ENCODE measurements around the gene DCLK1. TPM values are rescaled to one million over a fixed set of nuclear protein-coding genes. Genes with fewer than 3 reads are reported as not detected.
"Not testable (repeated sequence)": the region's sequence is repeated elsewhere in the genome, so short reads cannot be mapped to it uniquely, and the experiment has no call there.

DCLK1 gene
- total and polyA plus RNA-seq, 5 donors from 2014 or later, result not detected

DNA sequence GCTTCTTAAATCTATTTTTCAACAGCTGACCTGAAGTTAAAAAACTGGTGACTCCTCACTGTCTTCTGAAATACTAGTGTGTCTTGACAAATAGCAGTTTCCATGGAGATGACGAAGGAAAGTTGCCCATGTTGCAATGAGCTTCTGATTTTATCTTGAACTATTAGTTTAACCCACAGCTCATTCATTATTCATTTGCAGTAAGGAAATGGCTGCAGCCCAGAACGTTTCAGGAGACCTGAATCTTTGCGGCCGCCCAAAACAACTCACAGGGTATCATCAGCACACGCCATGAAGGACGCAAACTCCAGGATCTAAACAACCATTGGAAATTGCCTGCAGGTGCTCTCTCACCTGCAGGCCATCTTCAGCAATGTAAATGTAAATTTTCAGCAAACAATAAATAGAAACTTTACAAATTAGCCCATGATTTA lies 142.5 kb downstream of the DCLK1 start:
- DNase-seq (no peak), ATAC-seq (ENCODE audit: low read depth in 2 of 2) (no peak)
- Histone ChIP-seq H3K27ac (ENCODE audit: insufficient read depth, low read length, poor library complexity, severe bottlenecking) (no peak overlapping the region), H3K27me3 (ENCODE audit: control insufficient read depth, insufficient read depth, low read length) (no peaks in the 10 kb centered on the region), H3K4me1 (ENCODE audit: control insufficient read depth, insufficient read depth, low read length, poor library complexity, severe bottlenecking) (no peaks in the 10 kb centered on the region), H3K36me3 (ENCODE audit: control insufficient read depth, insufficient read depth, low read length) (no peaks in the 10 kb centered on the region), H3K9me3 (ENCODE audit: control insufficient read depth in 2 of 2, low read length in 2 of 2) (no peaks in the 10 kb centered on the region), H3K4me3 (ENCODE audit: low read depth, low read length) (no peak overlapping the region)
- H3K27me3 Mint-ChIP-seq, result no peaks in the 10 kb centered on the region
- H3K9me3 Mint-ChIP-seq, result peaks cover 0 to 6% (median 0%) of the 10 kb centered on the region in 7 donors
- no peak overlapping the region for H3K27ac Mint-ChIP-seq
- no peaks in the 10 kb centered on the region for H3K36me3 Mint-ChIP-seq
- no peak overlapping the region for H3K4me3 Mint-ChIP-seq
- H3K4me1 Mint-ChIP-seq, result no peaks in the 10 kb centered on the region

DNA sequence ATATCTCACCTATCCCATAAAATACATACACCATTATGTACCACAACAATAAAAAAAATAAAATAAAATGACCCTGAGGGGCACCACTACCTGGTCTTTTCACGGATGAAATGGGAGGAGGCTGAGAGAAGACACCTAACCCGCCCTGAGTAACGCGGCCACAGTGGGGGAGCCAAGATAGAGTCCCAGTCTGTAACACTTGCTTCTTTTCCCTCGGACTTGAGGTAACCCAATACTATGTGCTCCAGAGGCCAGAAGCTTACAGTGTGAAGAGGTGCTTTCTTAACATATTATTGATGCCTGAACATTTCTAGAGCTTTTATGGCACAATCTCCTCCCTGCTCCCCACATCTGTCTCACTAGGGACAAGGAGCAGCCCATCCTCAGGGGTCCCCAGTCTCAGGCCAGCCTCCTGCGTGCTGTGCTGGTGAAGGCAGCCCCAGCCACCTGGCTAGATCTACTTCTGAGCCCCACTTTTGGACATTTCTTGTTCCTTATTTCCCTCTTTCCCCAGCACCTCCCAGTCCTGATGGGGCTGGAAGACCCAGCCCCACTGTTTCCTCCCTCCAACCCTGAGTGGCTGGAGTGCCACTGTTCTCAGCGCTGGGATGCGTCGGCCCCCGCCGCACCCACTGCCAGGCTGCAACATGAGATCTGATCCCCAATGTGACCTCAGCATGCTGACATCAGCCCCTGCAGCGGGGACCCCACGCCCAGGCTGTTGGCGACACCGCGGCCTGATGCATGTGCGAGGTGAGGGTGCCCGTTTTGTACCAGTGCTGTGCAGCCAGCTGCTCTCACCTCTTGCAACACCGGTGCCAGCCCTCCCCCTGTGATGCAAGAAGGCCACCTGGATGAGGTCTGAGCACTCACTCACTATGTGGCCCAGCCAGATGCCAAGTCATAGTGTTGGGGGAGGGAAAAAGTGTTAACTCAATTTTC lies 143.3 kb downstream of the DCLK1 start:
- DNase-seq (no peak), ATAC-seq (ENCODE audit: low read depth in 2 of 2) (no peak)
- Histone ChIP-seq H3K27me3 (ENCODE audit: control insufficient read depth, insufficient read depth, low read length) (no peaks in the 10 kb centered on the region), H3K27ac (ENCODE audit: insufficient read depth, low read length, poor library complexity, severe bottlenecking) (no peak overlapping the region), H3K36me3 (ENCODE audit: control insufficient read depth, insufficient read depth, low read length) (no peaks in the 10 kb centered on the region), H3K4me1 (ENCODE audit: control insufficient read depth, insufficient read depth, low read length, poor library complexity, severe bottlenecking) (no peaks in the 10 kb centered on the region), H3K4me3 (ENCODE audit: low read depth, low read length) (no peak overlapping the region), H3K9me3 (ENCODE audit: control insufficient read depth in 2 of 2, low read length in 2 of 2) (no peaks in the 10 kb centered on the region)
- no peaks in the 10 kb centered on the region for H3K27me3 Mint-ChIP-seq
- H3K4me1 Mint-ChIP-seq, result no peaks in the 10 kb centered on the region
- H3K27ac Mint-ChIP-seq, result no peak overlapping the region
- H3K36me3 Mint-ChIP-seq, result no peaks in the 10 kb centered on the region
- H3K4me3 Mint-ChIP-seq, result no peak overlapping the region
- peaks cover 0 to 3% (median 0%) of the 10 kb centered on the region in 7 donors for H3K9me3 Mint-ChIP-seq

DNA sequence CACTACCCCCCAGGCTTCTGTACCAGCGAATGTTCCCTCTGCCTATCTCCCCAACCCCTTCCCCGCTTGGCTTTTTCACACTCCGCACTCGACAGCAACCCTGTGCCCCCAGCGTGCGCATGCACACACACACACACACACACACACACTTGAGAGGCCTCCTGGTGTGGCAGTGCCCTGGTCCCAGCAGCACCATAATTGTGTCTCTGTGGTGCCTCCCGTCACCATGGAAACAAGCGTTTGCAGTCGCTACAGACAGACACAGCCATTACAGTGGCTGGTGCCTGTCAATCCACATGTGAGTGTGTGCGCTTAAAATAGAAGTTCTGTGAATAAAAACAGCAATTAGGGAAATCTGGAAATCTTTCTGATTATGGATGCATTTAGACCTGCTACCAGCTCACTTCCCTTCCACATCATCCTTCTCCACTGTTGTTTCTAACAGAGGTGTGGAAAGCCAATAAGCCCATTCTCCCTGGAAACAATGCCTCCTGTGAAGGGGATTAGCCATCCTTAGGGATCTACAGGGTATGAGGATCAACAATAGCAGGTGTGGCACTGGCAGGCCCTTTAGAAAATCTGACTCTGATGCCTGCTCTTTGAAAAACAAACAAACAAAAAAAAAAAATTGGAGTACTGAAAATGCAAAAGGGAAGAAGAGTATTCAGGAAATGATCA lies 146.3 kb downstream of the DCLK1 start:
- Histone ChIP-seq H3K4me1 (ENCODE audit: control insufficient read depth, insufficient read depth, low read length, poor library complexity, severe bottlenecking) (no peaks in the 10 kb centered on the region), H3K27ac (ENCODE audit: insufficient read depth, low read length, poor library complexity, severe bottlenecking) (no peak overlapping the region), H3K9me3 (ENCODE audit: control insufficient read depth in 2 of 2, low read length in 2 of 2) (no peaks in the 10 kb centered on the region), H3K36me3 (ENCODE audit: control insufficient read depth, insufficient read depth, low read length) (no peaks in the 10 kb centered on the region), H3K4me3 (ENCODE audit: low read depth, low read length) (no peak overlapping the region), H3K27me3 (ENCODE audit: control insufficient read depth, insufficient read depth, low read length) (no peaks in the 10 kb centered on the region)
- Mint-ChIP-seq H3K27ac (no peak overlapping the region), H3K9me3 (peaks cover 0 to 3% (median 0%) of the 10 kb centered on the region in 7 donors), H3K27me3 (no peaks in the 10 kb centered on the region), H3K36me3 (no peaks in the 10 kb centered on the region), H3K4me3 (no peak overlapping the region), H3K4me1 (no peaks in the 10 kb centered on the region)
- DNase-seq (no peak), ATAC-seq (ENCODE audit: low read depth in 2 of 2) (no peak)

DNA sequence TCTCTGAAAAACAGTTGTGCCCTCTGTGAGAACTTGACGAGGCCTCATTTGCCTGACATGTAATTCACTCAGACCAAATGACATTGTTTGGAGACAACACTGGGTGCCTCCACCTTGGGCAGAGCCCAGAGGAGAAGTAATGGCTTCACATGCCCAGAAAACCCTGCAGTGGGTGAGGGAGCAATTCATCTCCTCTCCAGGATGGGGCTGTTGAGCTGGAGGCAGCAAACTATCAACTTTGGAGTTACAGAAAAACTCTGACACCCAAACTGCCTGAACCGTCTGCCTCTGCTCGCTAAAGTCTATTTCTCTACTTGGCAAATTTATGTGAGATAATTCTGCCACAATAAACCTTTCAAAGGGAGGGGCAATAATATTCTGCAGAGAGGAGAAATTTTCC lies 146.9 kb downstream of the DCLK1 start:
- H3K27ac ChIP-seq (ENCODE audit: insufficient read depth, low read length, poor library complexity, severe bottlenecking), result no peak overlapping the region
- DNase-seq, result no peak
- H3K27me3 Mint-ChIP-seq, result no peaks in the 10 kb centered on the region
- H3K36me3 Mint-ChIP-seq, result no peaks in the 10 kb centered on the region
- H3K27me3 ChIP-seq (ENCODE audit: control insufficient read depth, insufficient read depth, low read length), result no peaks in the 10 kb centered on the region
- H3K9me3 ChIP-seq (ENCODE audit: control insufficient read depth in 2 of 2, low read length in 2 of 2), result no peaks in the 10 kb centered on the region
- H3K4me3 Mint-ChIP-seq, result no peak overlapping the region
- H3K4me1 ChIP-seq (ENCODE audit: control insufficient read depth, insufficient read depth, low read length, poor library complexity, severe bottlenecking), result no peaks in the 10 kb centered on the region
- no peak overlapping the region for H3K27ac Mint-ChIP-seq
- ATAC-seq (ENCODE audit: low read depth in 2 of 2), result no peak
- H3K9me3 Mint-ChIP-seq, result peaks cover 0 to 3% (median 0%) of the 10 kb centered on the region in 7 donors
- H3K36me3 ChIP-seq (ENCODE audit: control insufficient read depth, insufficient read depth, low read length), result no peaks in the 10 kb centered on the region
- no peak overlapping the region for H3K4me3 ChIP-seq (ENCODE audit: low read depth, low read length)
- no peaks in the 10 kb centered on the region for H3K4me1 Mint-ChIP-seq

DNA sequence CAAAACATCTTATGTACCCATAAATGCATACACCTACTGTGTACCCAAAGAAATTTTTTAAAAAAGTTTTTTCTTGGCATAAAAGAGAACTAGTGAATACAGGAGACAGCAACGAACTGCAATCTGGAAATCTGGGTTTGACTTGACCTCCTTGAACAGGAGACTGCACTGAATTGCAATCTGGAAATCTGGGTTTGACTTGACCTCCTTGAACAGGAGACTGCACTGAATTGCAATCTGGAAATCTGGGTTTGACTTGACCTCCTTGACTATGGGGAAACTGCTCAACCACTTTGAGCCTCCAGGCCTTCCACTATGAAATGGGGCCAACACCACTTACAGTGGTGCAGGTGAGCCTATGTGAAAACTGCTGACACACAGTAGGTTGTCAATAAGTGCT lies 147.5 kb downstream of the DCLK1 start:
- H3K9me3 ChIP-seq (ENCODE audit: control insufficient read depth in 2 of 2, low read length in 2 of 2); H3K36me3 Mint-ChIP-seq; ATAC-seq (ENCODE audit: low read depth in 2 of 2); H3K27ac ChIP-seq (ENCODE audit: insufficient read depth, low read length, poor library complexity, severe bottlenecking); H3K36me3 ChIP-seq (ENCODE audit: control insufficient read depth, insufficient read depth, low read length); H3K4me1 ChIP-seq (ENCODE audit: control insufficient read depth, insufficient read depth, low read length, poor library complexity, severe bottlenecking); H3K4me1 Mint-ChIP-seq; H3K9me3 Mint-ChIP-seq; H3K27me3 Mint-ChIP-seq; H3K4me3 Mint-ChIP-seq; DNase-seq; H3K27ac Mint-ChIP-seq; H3K4me3 ChIP-seq (ENCODE audit: low read depth, low read length); H3K27me3 ChIP-seq (ENCODE audit: control insufficient read depth, insufficient read depth, low read length): not testable (repeated sequence)

DNA sequence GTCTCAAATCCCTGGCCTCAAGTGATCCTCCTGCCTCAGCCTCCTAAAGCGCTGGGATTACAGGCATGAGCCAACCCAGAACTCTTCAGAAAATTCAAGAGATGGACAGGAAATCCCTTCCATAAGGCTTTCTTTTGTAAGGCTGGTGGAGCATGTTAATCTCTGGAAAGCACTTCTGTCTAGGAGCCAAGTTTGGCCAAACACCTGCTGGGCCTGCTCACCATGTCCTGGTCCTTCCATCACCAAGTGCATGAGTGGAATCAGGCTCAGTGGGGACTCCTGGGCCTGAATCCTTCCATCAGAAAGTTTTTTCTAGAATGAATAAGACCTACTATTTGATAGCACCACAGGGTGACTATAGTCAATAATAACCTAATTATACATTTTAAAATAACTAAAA lies 148.0 kb downstream of the DCLK1 start:
- Mint-ChIP-seq H3K27ac (no peak overlapping the region), H3K36me3 (no peaks in the 10 kb centered on the region), H3K27me3 (no peaks in the 10 kb centered on the region), H3K4me3 (no peak overlapping the region), H3K4me1 (no peaks in the 10 kb centered on the region), H3K9me3 (peaks cover 0 to 3% (median 0%) of the 10 kb centered on the region in 7 donors)
- no peaks in the 10 kb centered on the region for H3K27me3 ChIP-seq (ENCODE audit: control insufficient read depth, insufficient read depth, low read length)
- H3K4me1 ChIP-seq (ENCODE audit: control insufficient read depth, insufficient read depth, low read length, poor library complexity, severe bottlenecking), result no peaks in the 10 kb centered on the region
- no peak overlapping the region for H3K27ac ChIP-seq (ENCODE audit: insufficient read depth, low read length, poor library complexity, severe bottlenecking)
- no peak for ATAC-seq (ENCODE audit: low read depth in 2 of 2)
- no peak overlapping the region for H3K4me3 ChIP-seq (ENCODE audit: low read depth, low read length)
- DNase-seq, result no peak
- no peaks in the 10 kb centered on the region for H3K36me3 ChIP-seq (ENCODE audit: control insufficient read depth, insufficient read depth, low read length)
- H3K9me3 ChIP-seq (ENCODE audit: control insufficient read depth in 2 of 2, low read length in 2 of 2), result no peaks in the 10 kb centered on the region

DNA sequence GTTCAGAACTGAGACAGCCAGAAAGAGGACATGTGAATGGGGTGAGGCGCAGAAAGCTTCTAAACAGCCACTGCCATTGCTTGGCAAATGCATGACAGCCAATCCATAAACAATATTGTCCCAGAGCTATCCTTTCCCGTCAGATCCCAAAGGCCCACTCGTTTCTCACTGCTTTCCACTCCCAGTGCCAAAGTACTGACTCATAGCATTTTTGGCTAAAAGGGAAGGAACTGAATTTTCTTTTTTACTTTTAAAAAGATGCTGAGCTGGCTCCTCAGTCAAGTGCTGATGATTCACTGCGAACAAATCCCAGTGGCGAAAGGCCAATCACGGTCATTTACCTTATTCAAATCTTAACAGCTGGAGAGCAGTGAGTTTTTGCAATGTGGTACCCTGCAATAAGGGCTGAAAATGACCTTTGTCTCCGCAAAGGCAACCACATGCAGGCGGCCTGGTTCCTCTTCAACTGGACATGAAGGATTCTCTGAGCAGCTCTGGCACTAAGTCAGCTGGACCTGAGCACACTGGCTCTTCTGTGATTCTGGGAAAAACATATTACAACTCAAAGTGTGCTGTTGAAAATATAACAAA lies 151.7 kb downstream of the DCLK1 start:
- no peak overlapping the region for H3K27ac ChIP-seq (ENCODE audit: insufficient read depth, low read length, poor library complexity, severe bottlenecking)
- no peak overlapping the region for H3K4me3 Mint-ChIP-seq
- no peak for DNase-seq

More for the DNA sequence above, 151.7 kb downstream of the DCLK1 start:
- Histone ChIP-seq H3K4me1 (ENCODE audit: control insufficient read depth, insufficient read depth, low read length, poor library complexity, severe bottlenecking) (no peaks in the 10 kb centered on the region), H3K9me3 (ENCODE audit: control insufficient read depth in 2 of 2, low read length in 2 of 2) (no peaks in the 10 kb centered on the region), H3K4me3 (ENCODE audit: low read depth, low read length) (no peak overlapping the region), H3K36me3 (ENCODE audit: control insufficient read depth, insufficient read depth, low read length) (no peaks in the 10 kb centered on the region), H3K27me3 (ENCODE audit: control insufficient read depth, insufficient read depth, low read length) (no peaks in the 10 kb centered on the region)
- no peak for ATAC-seq (ENCODE audit: low read depth in 2 of 2)
- H3K4me1 Mint-ChIP-seq, result no peaks in the 10 kb centered on the region
- H3K27me3 Mint-ChIP-seq, result no peaks in the 10 kb centered on the region
- no peaks in the 10 kb centered on the region for H3K36me3 Mint-ChIP-seq
- peaks cover 0 to 5% (median 3%) of the 10 kb centered on the region in 7 donors for H3K9me3 Mint-ChIP-seq
- H3K27ac Mint-ChIP-seq, result no peak overlapping the region
